ENCODE measurements around the gene PODN.

- TF ChIP-seq CTCF (IDR thresholded peaks at IDR 0.05; ENCODE audit: extremely low read depth in 1 of 2, insufficient read depth in 1 of 2, low read depth in 1 of 2, low read length in 2 of 2) (no peak), MAX (IDR thresholded peaks at IDR 0.05; ENCODE audit: insufficient read depth, insufficient read length) (no peak), POLR2AphosphoS5 (IDR thresholded peaks at IDR 0.05; ENCODE audit: insufficient read depth, low read depth, low read length) (no peak), EZH2 (IDR thresholded peaks at IDR 0.05; ENCODE audit: borderline replicate concordance, low read depth, low read length, severe bottlenecking) (no peak), POLR2A (IDR thresholded peaks at IDR 0.05; ENCODE audit: low read depth, low read length) (no peak)
Observed at GRCh38 chr1:53126495-53126894, 64.5 kb downstream of the PODN start.
